H1 (cell line): ENCODE results near the gene SHANK2. TPM values are rescaled to one million over a fixed set of nuclear protein-coding genes. Genes with fewer than 3 reads are reported as not detected.

ENCODE experiments used
- PHF8 ChIP-seq: fragments of 200-600 bp; sonication (generic); conservative IDR thresholded peaks from 2 replicates; pipeline ENCODE4 v1.7.1; 2012; ENCODE audit warnings: low read depth, mild to moderate bottlenecking, inconsistent platforms, low read length, moderate library complexity
- POU5F1 ChIP-seq: IDR thresholded peaks from 2 replicates; pipeline ENCODE4 v1.6.1; 2011; ENCODE audit warnings: low read depth, mild to moderate bottlenecking, low read length, moderate library complexity
- polyA plus RNA-seq, 7 experiments: library from polyadenylated mRNA; depleted of rRNA in 3 of 7; stranded (reverse) in 5 of 7; unstranded in 2 of 7; fragments of >200 nt in 5 of 7; fragments of 200-250 nt in 2 of 7; gene quantifications; 1 replicate in 5 of 7; 2 replicates in 1 of 7; 4 replicates in 1 of 7; pipeline versions ENCODE4 v1.2.1 to v1.2.3, GENCODE V29; 2011 to 2013; ENCODE audit warnings: missing spikeins in 2 of 7, mixed read lengths in 2 of 7
- total RNA-seq: library from RNA; stranded (reverse); fragmentation: NEBNext Ultra II Directional; extraction: Animal tissue kit (Norgen Biotek cat#: 25700); gene quantifications from 2 replicates; pipeline ENCODE4 v1.2.1, GENCODE V29; 2021

SHANK2 gene
- total and polyA plus RNA-seq, 2 of the 8 experiments (the other 6 are each of a cell fraction or from before 2014, with no cell fraction given), result 10.1 to 54.2 TPM

- TF ChIP-seq PHF8 (no peak), POU5F1 (no peak)
Measured at GRCh38 chr11:71300187-71300586, 47.8 kb upstream of the SHANK2 start (continued).
